Activated CD8-positive, alpha-beta memory T cell treated with anti-CD3 and anti-CD28 coated beads, Interleukin-2, amount 50 U/mL, for 24 hours (primary cell): ENCODE data around the gene MAB21L1.

Source experiments
- DNase-seq: peaks from one replicate; pipeline ENCODE4 v3.0.0-alpha.2; 2020; ENCODE audit errors: extremely low read depth

The MAB21L1 gene

GRCh38 chr13:35479706-35480105, 3.2 kb upstream of the MAB21L1 start:
- DNase-seq, result no peak

- DNase-seq, result no peak
Measured at GRCh38 chr13:35479038-35479492, 2.6 kb upstream of the MAB21L1 start.

DNA sequence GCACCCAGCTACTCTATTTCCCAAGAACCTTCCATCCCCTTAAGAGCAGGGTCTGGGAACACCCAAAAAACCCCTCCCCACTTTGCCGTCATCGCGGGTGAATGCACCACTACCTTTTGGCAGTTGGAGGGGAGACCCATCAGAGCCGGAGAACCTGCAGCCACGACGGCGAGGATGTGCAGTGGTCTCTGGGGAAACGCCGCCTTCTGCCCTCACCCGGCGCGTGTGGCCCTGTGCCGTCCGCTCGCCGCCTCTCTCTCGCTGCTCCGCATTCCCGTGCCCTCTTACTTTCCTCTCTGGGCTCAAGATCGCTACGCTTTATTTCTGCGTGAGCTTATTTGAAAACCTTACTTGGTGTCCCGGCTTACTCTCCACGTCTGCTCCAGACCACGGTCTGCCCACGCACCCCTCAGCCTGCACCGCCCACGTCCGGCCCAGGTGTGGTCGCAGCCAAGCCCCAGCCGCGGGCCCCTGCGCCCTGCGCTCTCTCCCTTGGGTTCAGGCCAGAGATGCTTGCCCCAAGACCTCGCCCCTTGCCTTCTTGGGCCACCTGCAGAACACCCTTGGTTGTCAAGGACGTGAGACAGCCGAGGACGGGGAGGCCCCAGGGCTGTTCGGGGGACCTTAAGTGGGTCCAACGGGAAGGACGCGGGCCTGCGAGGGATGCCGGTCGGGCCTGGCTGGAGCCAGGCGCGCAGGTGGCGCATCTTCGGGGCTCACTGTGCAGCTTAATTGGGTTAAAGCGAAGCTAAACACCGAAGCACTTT, 2.0 kb upstream of the MAB21L1 start:
- DNase-seq, result no peak

DNA sequence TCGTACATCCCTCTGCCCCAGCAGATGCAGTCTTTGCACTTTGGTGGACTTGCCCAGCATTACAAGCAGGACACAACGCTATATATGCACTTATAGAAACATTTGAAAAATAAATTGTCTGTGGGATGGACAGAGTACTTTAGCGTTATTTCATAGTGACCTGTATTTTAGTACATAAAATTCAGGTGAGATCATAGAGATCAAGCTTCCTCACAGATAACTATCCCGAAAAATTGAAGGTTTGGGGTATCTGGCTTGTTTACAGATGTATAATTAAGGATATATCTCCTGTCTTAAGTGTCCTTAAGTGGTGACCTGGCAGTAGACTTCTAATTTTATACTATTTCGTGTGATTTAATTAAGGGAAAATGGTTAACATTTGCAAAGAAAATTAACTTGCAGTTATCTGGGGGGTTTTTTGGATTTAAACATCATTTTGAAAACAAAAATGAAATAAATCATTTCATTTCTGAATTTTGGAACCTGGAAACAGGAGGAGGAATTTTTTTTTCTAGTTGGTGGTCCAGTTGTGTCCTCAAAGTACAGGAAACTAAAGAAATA, 977 bp upstream of the MAB21L1 start:
- DNase-seq, result no peak

GRCh38 chr13:35475212-35475959, 1.1 kb downstream of the MAB21L1 start:
- no peak for DNase-seq

GRCh38 chr13:35474496-35475211, 1.8 kb downstream of the MAB21L1 start:
- DNase-seq, result no peak

- no peak for DNase-seq
Measured at GRCh38 chr13:35473802-35474201, 2.7 kb downstream of the MAB21L1 start.

GRCh38 chr13:35473206-35473775, 3.2 kb downstream of the MAB21L1 start:
- no peak for DNase-seq

- DNase-seq, result no peak
Measured at GRCh38 chr13:35472323-35472881, 4.1 kb downstream of the MAB21L1 start.

DNA sequence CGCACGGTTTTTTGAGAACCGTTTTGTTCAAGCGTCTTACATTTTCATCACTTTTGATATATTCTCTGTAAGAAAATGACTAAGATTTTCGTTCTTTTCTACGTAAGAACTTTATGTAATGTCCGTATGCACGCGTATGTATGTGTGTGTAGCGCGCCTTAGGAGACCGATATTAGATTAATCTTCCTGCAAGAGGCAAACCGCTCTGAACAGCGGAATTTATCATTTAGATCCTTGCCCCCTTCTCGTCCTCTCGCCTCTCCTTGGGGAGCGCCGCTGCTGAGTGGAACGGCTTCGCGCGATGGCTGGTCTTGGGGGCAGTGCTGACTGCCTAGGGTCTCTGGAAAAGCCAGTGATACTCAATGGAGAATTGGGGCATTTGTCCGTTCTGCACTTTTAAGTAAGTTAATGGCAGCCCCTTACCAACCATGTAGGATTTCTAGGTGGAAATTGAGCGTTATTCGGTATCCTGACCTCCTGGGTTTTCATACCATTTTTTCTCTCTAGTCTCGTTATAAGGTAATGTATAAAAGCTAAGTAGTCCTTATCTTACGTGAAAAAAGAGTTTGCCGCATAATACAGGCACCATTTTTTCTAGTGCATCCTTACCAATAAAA, 4.7 kb downstream of the MAB21L1 start:
- no peak for DNase-seq

DNA sequence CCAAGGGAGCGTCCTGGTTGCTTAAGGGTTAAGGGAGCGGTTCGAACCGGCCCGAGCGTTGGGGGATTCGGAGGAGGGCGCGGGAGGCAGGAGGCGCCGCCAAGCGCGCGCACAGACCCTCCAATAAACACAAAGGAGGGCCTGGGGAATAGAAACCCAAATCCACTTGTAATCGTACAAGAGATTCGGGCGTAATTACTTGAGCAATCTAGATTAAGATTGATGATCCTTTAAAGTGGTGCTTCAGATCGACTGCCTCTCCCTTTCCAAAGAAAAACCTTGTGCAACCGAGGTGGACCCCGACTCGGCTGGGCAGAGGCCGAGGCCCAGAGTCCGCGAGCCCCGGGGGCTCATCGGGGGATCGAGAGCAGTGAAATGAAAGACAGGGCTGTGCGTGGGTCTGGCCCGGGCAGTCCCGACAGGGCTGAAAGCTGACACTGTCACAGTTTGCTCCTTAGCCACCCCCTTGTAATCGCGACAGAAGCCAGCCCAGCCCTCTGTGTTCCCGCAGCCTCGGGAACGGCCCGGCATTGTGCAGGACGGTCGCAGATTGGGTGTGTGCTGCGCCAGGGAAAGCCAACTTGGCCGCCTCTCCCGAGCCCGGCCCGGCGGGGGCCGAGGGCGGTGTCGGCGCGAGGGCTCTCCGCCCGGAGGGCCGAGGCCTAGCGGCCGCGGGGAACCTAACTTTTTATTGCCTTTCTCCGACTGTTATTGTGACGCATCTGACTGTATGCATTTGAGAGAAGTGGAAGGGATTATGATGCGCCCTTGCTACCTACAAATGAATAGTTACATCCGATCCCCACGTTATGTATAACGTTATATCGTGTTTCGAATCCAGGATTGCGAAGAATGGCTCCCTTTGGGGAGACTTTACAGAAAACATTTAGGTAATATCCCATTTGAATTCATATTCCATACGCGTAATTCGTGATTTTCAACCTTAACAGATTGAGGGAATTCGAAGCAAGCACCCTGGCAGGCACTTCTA, 5.5 kb downstream of the MAB21L1 start:
- DNase-seq, result no peak

DNA sequence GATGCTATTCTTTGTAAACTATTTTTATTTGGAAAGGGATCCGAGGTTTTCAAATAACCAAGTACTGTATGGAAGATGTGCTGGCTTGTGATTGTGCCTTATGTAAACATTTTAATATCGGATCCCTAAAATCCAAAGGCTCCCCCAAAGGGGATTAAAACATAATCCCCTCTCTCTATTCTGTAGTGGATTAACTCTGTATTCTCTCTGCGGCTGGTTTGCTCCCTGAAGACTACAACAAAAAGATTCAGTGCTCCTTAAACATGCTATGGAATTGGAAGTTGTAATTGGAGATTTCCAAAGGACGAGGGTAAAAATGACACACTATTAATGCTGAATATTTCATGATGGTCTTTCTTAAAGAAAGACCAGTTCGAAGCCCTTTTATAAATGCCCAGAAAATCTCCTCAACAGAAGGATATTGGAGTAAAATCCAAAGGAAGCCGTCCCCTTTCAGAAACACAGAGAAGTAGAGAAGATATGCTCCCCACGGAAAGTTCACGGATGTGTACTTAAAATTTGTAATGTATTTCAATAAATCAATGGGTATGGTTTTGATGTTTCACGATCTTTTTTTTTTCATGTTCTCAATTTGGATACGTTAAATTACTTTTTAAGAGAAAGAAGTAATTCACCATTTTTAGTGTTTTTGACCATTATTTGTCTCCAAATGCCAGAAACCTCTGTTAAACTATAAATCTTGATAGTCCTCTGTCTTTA, 6.5 kb downstream of the MAB21L1 start:
- no peak for DNase-seq

DNA sequence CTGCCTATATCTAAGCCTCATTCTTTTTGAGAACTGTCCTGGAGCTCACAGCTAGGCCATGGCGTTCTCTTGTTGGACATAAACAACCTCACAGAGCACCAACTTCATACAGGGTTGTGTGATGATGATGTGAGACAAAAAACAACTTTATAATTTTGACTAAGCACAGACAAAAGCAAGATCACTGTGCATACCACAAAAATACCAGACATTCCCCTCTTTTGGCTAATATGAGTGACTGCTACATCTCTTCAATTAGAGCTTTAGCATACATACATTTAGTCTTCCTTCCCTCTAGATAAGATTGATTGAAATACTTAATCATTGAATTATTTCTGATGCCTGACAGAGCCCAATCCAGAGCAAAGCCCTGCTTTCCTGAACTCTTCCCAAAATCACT, 8.3 kb downstream of the MAB21L1 start:
- DNase-seq, result no peak

DNA sequence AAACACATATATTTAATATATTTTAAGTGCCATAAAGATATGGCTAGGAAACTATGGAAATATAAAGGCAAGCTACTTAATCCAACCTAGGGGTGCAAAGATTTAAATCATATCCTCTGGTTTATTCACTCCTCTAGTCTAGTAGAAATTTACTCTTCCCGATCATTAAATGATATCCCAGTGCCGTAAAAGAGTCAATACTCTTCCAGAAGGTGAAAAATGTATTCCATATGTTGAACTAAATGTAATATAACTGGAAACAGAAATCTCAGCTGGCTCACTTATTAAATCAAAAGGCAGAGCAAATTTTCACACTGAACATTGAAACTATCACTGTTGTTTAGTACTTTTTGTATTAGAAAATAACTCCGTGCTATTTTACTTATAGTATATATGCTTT, 11.1 kb downstream of the MAB21L1 start:
- DNase-seq, result no peak

- DNase-seq, result no peak
Measured at GRCh38 chr13:35460061-35460460, 16.4 kb downstream of the MAB21L1 start.

- DNase-seq, result no peak
Measured at GRCh38 chr13:35457258-35457657, 19.2 kb downstream of the MAB21L1 start.

GRCh38 chr13:35455022-35455421, 21.5 kb downstream of the MAB21L1 start:
- DNase-seq, result no peak

- DNase-seq, result no peak
Measured at GRCh38 chr13:35449821-35450220, 26.7 kb downstream of the MAB21L1 start.

- no peak for DNase-seq
Measured at GRCh38 chr13:35448465-35448864, 28.0 kb downstream of the MAB21L1 start.
